HG03558 (cell line): Measurements from ENCODE around the gene SLC66A1.
"Not testable (repeated sequence)": the region's sequence is repeated elsewhere in the genome, so short reads cannot be mapped to it uniquely, and the experiment has no call there.

Experiments
- ATAC-seq: cut with Tn5 transposase; IDR thresholded peaks from one replicate; pipeline ENCODE4 v1.9.1; 2021; ENCODE audit warnings: moderate number of reproducible peaks; ENCODE audit not compliant: unreplicated experiment; ENCODE audit errors: extremely low read depth

Gene SLC66A1

DNA sequence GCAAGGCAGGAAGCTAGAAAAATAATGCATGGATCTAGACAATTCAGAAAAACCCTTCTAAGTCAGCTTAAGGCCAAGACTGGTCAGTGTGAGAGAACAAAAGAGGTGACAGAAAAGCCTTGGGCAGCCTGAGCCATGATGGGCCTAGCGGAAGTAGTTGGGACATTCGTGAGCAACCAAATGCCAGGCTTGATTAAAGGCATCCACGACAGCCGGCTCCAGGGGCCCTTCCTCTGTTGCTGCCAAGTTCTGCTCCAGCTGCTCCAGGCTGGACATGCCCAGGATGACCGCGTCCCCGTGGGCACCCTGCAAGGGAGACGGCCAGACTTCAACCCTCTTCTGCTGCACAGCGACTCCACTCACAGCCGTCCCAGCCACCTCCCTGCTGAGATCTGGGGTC is 8.0 kb upstream of the SLC66A1 start:
- ATAC-seq: not testable (repeated sequence)

DNA sequence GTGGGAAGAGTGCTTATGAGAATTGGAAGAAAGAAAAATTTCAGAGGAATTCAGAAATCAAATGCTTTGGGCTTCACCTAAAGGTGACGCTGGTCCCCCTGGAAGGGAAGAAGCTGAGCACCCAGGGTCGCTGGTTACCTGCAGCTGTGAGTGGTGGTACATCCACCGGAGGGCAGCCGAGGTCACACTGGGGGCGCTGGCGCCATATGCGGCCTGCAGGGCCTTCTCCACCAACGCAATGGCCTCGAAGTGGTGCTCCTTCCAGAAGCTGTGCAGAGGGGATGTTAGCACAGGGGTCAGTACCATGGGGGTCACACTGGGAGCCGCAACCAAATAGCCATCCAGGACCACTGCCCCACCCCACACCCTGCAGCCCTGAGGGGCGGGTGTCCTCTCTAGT is 6.2 kb upstream of the SLC66A1 start:
- no peak for ATAC-seq

DNA sequence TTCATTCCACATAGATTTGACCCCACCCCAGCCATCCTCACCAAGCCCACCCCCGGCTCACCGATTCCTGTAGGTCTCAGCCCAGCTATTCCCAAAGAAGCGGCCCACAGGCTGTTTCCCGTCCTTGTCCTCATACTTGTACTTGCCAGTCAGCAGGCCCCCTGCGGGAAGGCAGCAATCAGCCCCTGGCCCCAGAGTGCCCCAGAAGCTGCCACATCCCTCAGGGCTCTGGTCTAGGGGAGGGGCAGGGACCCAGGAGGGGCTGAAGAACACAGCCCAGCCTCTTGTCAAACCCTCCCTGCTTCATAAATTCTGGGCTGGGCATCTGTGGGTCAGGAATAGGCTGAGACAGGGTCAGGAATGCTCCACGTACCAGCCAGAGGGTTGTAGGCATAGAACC is 5.2 kb upstream of the SLC66A1 start:
- no peak for ATAC-seq

DNA sequence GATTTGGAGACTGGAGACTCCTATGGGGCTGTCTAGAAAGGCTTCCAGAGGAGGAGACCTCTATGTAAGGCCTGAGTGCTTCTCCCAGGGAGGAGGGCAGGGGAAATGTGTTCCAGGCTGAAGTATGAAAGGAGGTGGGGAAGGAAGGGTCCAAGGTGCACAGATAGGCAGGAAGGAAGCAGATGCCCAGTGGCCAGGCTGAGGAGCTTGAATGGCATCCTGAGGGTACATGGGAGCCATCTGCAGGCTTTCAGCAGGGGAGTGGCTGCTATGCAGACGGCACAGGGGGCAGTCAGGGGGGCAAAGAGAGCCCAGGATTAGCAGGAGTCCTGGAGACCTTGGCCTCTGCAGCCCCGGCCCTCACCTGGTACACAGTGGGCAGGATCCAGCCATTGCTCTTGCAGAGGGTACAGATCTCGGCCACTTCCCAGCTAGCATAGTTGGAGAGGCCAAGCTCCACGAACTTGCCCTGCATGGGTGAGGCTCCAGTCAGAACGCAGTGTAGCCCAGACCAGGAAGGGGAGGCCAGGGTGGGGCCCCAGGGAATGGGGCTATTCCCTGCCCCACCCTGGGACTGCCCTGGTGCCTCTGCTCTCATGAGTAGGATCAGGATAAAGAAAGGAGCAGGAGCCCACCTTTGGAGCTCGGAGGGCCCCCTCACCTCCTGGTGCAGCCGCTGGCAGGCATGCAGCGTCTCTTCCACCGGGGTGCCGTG is 4.2 kb upstream of the SLC66A1 start:
- no peak for ATAC-seq

DNA sequence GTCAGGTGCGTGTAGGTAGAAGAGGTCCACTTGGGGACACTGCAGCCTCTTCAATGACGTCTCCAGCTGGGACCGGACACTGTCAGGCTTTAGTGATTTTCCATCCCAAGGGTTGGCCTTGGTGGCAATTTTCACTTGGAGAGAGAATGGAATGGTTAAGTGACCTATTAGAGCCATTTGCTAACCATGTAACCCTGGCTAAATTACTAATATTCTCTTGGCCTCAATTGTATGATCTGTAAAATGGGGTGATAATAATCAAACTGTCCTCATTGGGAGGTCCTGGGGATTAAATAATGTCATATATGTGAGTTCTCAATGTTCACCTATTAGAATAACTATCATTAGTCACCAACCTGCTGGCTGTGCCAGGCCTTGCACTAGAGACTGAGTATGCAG is 3.6 kb upstream of the SLC66A1 start:
- ATAC-seq: no peak

DNA sequence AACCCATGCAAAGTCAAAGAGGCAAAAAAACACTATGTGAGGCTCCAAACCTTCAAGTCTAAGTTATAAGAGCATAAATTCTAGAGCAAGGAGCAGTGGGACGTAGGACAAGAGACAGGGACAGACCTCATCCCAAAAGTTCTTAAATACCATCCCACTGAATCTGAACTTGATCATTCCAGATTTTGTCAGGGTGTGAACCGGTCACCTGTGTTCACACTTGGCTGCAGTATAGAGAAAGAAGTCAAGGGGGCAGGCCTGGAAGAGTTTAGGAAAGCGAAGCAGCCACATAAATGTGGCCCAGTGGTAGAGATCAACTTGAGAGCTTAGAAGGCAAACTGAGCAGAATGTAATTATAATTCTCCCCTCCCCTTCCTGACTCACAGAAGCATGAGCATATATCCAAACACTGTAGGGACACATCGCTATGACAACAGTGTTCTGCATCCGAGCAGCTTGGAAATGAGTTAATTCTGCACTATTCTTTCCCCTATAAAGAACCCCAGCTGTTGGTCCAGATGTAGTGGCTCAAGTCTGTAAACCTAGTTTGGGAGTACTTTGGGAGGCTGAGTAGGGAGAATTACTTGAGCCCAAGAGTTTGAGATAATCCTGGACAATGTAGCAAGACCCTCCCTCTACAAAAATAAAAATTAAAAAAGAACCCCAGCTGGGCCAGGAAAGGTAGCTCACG is 2.9 kb upstream of the SLC66A1 start:
- ATAC-seq: no peak

DNA sequence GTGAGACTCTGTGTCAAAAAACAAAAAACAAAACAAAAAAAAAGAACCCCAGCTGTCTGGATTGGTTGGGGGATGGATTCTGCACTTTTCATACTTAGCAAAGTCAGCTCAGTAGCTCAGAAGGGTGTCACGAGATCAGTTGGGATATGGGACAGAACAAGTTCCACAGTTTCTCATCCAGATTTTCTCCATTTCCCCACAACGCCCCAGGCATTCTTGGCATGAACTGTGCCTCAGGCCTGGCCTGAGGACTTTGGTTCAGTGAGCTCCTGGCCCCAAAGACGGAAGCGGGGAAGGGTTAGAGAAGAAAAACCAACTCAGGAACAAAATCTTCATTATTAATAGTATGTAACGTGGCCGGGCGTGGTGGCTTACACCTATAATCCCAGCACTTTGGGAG is 2.1 kb upstream of the SLC66A1 start:
- ATAC-seq: no peak

DNA sequence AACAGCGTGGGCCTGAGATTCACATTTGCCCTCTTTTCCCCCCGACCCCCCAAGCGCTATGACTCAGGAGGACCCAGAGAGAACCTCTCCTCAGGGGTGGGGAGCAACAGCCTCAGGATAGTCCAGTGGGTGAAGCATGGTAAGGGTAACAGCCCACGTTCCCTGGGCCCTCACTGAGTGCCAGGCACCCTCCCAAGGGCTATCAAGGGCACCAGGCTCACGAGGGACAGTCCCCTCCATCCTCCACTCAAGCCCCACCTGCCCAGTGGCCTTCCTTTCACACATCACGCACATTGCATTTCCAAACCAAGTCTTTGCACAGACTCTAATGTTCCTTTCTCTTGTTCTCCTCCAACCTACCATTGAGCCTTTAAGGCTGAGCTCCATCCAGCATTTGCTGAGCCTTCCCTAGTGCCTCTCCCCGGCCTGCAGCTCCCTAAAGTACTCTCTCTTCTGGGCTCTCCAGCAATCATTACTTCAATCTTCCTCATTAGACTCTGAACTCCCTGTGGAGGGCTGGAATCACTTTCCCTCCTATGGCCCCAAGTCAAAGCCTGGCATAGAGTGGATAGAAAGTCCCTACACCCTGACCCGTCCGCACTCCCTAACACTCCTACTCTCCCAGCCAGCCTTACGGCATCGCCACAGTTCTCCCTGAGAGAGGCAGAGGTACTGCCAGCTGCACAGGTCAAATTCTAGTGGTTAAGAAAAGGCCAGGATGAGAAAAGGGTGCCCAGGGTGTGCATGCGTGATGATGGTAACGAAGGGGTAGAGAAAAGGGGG is 1.2 kb upstream of the SLC66A1 start:
- ATAC-seq: no peak

DNA sequence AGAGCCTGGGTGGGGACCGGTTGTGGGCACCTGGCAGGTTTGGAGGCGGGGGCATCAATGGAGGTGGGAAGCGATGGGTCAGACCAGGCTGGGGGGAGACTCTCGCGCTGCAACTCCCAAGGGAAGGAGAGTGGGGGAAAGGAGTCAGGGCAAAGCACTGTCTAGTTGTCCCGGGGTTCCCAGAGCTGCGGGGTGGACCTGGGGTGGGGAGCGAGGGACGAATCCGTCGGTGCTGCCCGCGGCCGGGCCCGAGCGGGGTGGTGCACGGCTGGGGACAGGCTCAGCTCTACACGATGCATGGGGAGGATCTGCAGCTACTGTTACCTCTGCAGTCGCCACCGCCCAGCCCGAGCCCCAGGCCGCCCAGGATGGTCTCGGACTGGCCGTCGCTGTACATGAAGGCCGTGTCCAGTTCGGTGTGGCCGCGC is 609 bp upstream of the SLC66A1 start:
- no peak for ATAC-seq

DNA sequence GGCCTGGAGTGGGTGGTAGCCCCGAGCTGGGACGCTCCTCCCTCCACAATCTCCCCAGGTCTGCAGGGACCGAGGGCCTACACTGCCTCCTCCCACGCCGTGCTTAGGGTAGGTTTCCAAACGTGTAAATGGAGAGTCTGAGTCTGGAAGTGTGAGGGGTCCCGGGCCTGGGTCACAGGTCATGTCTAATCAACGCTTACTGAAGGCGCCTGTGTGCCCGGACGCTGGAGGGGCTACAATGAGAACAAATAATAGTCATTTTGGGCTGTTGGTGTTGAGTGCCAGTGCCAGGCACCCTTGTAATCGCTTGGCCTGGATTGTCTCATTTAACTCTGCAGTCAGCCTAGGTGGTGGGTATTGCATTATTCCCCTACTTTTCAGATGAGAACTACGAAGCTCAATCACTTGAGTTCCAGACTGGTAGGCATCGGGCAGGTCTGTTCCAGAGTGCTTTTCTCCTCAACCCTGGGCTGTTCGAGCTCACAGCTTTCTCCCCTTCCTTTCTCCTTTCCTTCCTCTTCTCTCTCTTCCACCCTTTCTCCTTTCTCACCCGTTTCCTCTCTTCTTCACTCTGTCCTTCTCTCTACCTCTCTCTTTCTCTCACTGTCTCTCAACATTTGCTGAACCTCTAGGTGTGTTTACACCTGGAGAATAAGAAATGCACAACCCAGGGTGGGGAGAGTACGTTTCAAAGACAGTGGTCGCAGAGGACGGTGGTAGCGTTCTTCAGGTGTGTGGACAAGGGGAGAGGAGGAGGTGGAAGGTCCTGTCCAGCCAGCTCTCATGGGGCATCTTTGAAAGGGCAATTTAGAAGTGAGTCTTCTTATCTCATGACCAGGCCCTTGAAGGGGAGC is 883 bp downstream of the SLC66A1 start:
- no peak for ATAC-seq

DNA sequence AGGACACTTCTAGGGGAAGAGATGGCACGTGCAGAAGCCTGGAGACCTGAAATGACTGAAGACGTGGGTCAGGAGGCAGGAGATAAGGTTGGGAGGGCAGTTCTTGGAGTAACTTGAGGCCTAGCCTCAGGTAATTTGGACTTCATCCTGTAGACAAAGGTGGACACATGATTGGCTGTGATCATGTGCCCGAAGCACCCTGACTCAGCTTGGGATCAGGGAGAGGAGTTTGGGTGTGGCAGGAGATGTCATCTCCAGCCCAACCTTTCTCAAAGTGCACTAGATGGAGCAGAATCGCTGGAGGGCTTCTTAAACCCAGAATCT is 1.5 kb downstream of the SLC66A1 start:
- ATAC-seq: no peak

DNA sequence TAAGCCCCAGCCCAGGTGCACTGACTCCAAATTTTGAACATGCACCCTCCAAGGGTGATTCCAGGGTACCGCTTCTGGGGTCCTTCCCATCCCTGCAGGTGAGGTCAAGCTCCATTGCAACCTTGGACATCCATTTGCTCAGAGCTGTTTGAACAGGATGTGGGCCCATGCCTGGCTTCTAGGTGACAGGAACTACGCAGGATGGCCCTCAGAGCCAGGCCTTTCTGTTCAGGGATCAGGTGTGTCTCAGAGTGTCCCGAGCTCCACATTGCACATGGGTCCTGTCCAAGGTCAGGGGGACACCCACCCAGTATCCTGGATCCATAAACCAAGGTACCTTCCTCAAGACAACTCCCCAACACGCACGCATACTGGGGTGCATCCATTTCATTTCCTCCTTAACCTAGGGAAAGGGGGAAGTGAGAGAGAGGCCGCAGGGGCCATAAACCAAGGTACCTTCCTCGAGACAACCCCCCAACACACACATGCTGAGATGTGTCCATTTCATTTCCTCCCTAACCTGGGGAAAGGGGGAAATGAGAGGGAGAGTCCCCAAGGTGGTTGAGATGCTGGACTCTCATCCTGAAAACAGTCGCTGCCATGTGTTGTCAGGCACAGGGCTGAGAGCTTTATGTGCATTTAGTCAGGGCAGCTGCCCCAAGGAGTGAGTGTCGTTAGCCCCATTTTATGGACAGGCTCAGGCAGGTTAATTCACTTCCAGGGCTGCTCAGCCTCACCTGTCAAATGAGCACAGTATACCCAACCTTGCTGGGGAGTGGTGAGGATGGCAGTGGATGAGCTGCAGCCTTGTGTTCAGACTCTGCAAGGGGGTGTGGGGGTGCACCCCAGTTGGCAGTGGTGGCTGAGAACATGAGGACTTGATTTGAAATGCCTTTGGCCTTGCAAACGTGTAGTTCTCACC is 2.1 kb downstream of the SLC66A1 start:
- ATAC-seq: no peak

DNA sequence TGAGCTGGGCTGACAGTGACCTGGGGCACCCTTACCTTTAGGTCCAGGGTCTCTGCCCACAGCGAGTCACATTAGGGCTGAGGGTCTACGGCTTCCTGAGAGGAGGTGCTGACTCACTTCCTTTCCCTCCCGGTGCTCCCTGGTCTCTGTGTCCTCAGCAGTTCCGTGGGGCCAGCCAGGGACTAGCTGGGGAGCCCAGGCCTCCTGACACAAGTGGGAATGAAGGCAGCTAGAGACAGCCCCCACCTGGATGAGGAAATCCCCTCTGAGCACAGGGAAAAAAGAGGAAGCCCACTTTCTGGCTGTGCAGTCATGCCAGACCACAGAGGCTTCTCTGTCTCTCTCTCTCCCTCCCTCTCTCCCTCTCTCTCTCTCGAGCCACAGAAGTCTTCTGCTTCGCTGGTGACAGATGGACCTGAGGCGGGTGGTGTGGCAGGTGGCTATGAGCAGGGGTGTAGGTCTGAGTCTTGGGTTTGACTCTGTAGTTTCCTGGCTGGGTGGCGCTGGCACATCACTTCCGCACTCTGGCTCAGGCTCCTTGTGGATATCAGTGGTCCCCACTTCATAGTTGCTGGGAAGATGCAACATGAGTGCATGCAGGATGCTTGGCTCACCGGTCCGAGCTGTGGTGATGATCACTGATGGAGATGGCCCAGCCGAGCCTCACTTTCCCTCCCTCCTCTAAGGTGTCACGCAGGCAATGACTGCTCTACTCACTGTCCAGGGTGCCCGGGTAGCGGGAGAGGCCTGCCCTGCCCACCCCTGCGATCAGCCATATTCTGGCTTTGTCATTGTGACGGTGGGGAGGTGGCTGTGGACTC is 3.5 kb downstream of the SLC66A1 start:
- ATAC-seq: no peak

DNA sequence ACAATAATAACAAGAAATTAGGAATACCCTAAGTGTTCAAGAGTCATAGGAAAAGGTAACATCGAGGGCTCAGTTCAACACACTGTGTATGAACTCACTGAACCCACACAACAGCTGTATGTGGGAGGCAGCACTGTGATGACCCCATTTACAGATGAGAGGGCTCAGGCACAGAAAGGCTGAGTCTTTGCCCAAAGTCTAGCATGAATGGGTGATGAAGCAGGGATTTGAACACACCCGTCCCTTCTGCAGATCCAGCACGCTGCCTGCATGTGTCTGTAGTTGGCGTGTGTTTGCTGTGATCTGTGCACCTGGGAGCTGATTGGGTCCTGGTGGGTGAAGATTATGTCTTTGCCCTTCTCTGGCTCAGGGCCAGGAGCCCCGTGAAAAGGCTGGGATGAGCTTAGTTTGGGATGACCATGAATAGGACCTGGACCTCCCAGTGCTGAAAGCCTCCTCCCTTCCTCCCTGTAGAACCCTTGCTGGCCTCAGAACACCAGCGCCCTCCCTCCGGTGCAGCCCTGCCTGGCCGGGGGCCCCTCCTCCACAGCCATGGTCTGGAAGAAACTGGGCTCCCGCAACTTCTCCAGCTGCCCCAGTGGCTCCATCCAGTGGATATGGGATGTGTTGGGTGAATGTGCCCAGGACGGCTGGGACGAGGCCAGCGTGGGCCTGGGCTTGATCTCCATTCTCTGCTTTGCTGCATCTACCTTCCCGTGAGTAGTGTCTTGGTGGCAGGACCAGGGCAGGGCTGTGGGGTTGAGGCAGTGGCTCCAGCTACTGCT is 5.2 kb downstream of the SLC66A1 start:
- no peak for ATAC-seq

DNA sequence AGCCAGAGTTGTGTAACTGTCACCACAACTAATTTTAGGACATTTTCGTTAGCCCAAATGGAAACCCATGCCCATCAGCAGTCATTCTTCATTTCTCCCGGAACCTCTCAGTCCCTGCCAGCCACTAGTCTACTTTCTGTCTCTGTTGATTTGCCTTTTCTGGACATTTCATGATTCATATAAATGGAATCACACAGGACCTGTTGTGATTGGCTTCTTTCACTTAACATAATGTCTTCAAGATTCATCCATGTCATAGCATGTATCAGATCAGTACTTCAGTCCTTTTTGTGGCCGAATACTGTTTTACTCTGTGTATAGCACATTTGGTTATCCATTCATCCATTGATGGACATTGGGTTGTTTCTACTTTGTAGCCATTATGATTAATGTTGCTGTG is 7.1 kb downstream of the SLC66A1 start:
- no peak for ATAC-seq

DNA sequence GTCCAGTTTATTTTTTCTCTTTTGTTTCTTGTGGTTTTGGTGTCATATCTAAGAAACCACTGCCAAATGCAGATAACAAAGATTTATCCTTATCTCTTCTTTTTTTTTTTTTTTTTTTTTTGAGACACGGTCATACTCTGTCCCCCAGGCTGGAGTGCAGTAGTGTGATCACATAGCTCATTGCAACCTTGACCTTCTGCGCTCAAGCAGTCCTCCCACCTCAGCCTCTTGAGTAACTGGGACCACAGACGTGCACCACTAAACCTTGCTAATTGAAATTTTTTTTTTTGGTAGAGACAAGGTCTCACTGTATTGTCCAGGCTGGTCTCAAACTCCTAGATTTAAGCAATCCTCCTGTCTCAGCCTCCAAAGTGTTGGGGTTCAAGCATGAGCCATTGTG is 8.9 kb downstream of the SLC66A1 start:
- ATAC-seq: no peak

DNA sequence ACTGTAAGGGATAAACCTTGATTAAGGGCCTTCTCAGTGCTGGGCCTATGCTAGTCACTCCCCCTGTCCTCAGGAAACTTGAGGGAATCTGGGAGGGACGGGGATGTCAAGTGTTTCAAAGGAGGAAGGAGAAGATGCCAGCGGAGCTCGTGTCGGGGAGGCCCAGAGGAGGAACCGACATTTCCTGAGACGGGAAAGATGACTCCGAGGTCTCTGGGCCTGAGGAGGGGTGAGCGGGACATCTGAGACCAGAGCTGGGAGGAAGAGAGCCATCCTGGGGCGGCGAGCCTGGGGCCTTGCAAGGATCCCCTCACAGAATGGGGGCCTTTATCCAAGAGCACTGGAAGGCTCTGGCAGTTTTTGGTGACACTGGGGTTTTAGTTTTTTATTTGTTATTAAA is 10.4 kb downstream of the SLC66A1 start:
- ATAC-seq: no peak
